GM06990 (cell line): ENCODE results near the gene TRIM34.

Experiments used
- DNase-seq: peaks from one replicate; pipeline ENCODE4 v3.0.0-alpha.2; 2011; ENCODE audit not compliant: insufficient read length; ENCODE audit errors: extremely low read depth
- H3K27me3 ChIP-seq: replicated peaks from 2 replicates; pipeline ENCODE4 v1.6.0; 2011; ENCODE audit warnings: low read length; ENCODE audit not compliant: control insufficient read depth, insufficient read depth
- H3K36me3 ChIP-seq: 2 replicates; pipeline ENCODE4 v1.5.1; 2011; ENCODE audit warnings: low read length; ENCODE audit not compliant: control insufficient read depth, insufficient read depth
- H3K4me3 ChIP-seq: replicated peaks from 2 replicates; pipeline ENCODE4 v1.5.1; 2011; ENCODE audit warnings: low read depth, mild to moderate bottlenecking, control low read depth, low read length
- TF ChIP-seq, protein P1 (sequence below): IDR thresholded peaks from 2 replicates; pipeline ENCODE4 v1.5.1; 2011; ENCODE audit warnings: low read length, control low read depth, mild to moderate bottlenecking, inconsistent platforms; ENCODE audit not compliant: insufficient read depth, poor library complexity, severe bottlenecking

Gene TRIM34

GRCh38 chr11:5665051-5665570 lies 40.3 kb downstream of the TRIM34 start:
- Histone ChIP-seq H3K36me3 (no peaks in the 10 kb centered on the region; the same call in none of the 2 replicates), H3K4me3 (no peak overlapping the region), H3K27me3 (no peaks in the 10 kb centered on the region)
- TF ChIP-seq, protein P1, sequence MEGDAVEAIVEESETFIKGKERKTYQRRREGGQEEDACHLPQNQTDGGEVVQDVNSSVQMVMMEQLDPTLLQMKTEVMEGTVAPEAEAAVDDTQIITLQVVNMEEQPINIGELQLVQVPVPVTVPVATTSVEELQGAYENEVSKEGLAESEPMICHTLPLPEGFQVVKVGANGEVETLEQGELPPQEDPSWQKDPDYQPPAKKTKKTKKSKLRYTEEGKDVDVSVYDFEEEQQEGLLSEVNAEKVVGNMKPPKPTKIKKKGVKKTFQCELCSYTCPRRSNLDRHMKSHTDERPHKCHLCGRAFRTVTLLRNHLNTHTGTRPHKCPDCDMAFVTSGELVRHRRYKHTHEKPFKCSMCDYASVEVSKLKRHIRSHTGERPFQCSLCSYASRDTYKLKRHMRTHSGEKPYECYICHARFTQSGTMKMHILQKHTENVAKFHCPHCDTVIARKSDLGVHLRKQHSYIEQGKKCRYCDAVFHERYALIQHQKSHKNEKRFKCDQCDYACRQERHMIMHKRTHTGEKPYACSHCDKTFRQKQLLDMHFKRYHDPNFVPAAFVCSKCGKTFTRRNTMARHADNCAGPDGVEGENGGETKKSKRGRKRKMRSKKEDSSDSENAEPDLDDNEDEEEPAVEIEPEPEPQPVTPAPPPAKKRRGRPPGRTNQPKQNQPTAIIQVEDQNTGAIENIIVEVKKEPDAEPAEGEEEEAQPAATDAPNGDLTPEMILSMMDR, result no peak
- no peak for DNase-seq

- Histone ChIP-seq H3K36me3 (peaks cover under 1% of the 10 kb centered on the region), H3K4me3 (no peak overlapping the region), H3K27me3 (no peaks in the 10 kb centered on the region)
- no peak for DNase-seq
- TF ChIP-seq, protein P1, result no peak
Observed at GRCh38 chr11:5665746-5666401, 41.1 kb downstream of the TRIM34 start.

- Histone ChIP-seq H3K36me3 (peaks cover 1% of the 10 kb centered on the region), H3K4me3 (no peak overlapping the region), H3K27me3 (no peaks in the 10 kb centered on the region)
- TF ChIP-seq, protein P1, result no peak
- DNase-seq, result no peak
Observed at GRCh38 chr11:5666402-5666793, 41.6 kb downstream of the TRIM34 start.

- Histone ChIP-seq H3K36me3 (peaks cover 4% of the 10 kb centered on the region), H3K27me3 (no peaks in the 10 kb centered on the region), H3K4me3 (no peak overlapping the region)
- DNase-seq, result no peak
- TF ChIP-seq, protein P1, result no peak
Observed at GRCh38 chr11:5671831-5672230, 47.0 kb downstream of the TRIM34 start.

DNA sequence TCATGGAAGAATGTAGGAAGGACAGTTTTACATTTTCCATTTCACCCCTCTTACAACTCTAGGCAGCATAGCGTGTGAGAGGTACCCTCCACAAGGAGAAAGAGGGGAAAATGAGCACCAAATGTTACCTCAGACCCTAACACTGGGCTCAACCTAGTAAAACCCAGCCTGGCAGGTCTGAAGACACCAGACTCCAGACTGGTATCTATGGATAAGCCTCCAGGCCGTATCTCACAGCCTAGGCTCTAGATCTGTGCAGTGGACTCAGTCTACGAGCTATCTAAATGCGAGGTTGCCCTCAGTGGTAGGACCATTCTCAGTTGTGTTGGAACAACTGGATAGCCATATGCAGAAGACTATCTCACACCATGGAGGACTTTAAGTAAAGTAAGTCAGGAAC lies 49.6 kb downstream of the TRIM34 start:
- no peaks in the 10 kb centered on the region for H3K27me3 ChIP-seq
- TF ChIP-seq, protein P1, result no peak
- peaks cover 14% of the 10 kb centered on the region for H3K36me3 ChIP-seq
- H3K4me3 ChIP-seq, result no peak overlapping the region
- no peak for DNase-seq
